Osteoblast (primary cell): Measurements from ENCODE around the gene DLGAP5. TPM values are rescaled to one million over a fixed set of nuclear protein-coding genes. Genes with fewer than 3 reads are reported as not detected.
A peak's percentile ranks its signal among the peaks of the same experiment; 100 is the strongest.

ENCODE experiments used
- DNase-seq: peaks from one replicate; pipeline ENCODE4 v3.0.0; 2011; ENCODE audit warnings: low spot score, mixed read lengths; ENCODE audit not compliant: insufficient read length; ENCODE audit errors: missing footprints
- H2AFZ ChIP-seq: 2 replicates; pipeline ENCODE4 v1.6.0; 2011; ENCODE audit warnings: mild to moderate bottlenecking, low read length
- H3K27ac ChIP-seq: 2 replicates; pipeline ENCODE4 v1.5.1; 2011; ENCODE audit warnings: mild to moderate bottlenecking, low read depth, low read length, moderate library complexity
- H3K27me3 ChIP-seq: 2 replicates; pipeline ENCODE4 v1.6.0; 2012; ENCODE audit warnings: mild to moderate bottlenecking, control low read depth, inconsistent platforms, low read length, moderate library complexity; ENCODE audit not compliant: insufficient read depth
- H3K36me3 ChIP-seq: 2 replicates; pipeline ENCODE4 v1.5.1; 2011; ENCODE audit warnings: mild to moderate bottlenecking, low read length, control low read depth, moderate library complexity; ENCODE audit not compliant: insufficient read depth
- H3K4me1 ChIP-seq: 2 replicates; pipeline ENCODE4 v1.5.1; 2011; ENCODE audit warnings: mild to moderate bottlenecking, low read length, control low read depth, moderate library complexity; ENCODE audit not compliant: insufficient read depth
- H3K4me2 ChIP-seq: 2 replicates; pipeline ENCODE4 v1.6.0; 2011; ENCODE audit warnings: mild to moderate bottlenecking, low read length; ENCODE audit not compliant: insufficient read depth
- H3K4me3 ChIP-seq: fragments of 200-600 bp; sonication (generic); 3 replicates; pipeline ENCODE4 v1.5.1; 2012; ENCODE audit warnings: mild to moderate bottlenecking, low read length, inconsistent platforms; ENCODE audit not compliant: insufficient read depth
- H3K79me2 ChIP-seq: 2 replicates; pipeline ENCODE4 v1.6.0; 2012; ENCODE audit warnings: mild to moderate bottlenecking, low read length, control low read depth, inconsistent platforms; ENCODE audit not compliant: insufficient read depth
- H3K9me3 ChIP-seq: 2 replicates; pipeline ENCODE4 v1.5.1; 2011; ENCODE audit warnings: low read depth, low read length, control low read depth
- H4K20me1 ChIP-seq: 2 replicates; pipeline ENCODE4 v1.6.0; 2012; ENCODE audit warnings: mild to moderate bottlenecking, low read length, control low read depth; ENCODE audit not compliant: insufficient read depth
- total RNA-seq: library from RNA; depleted of rRNA; stranded (reverse); fragments of >200 nt; gene quantifications from 2 replicates; pipeline ENCODE4 v1.2.3, GENCODE V29; 2012
- TF ChIP-seq, protein P1 (sequence below): IDR thresholded peaks from 2 replicates; pipeline ENCODE4 v1.5.1; 2011; ENCODE audit warnings: mild to moderate bottlenecking, low read depth, low read length, moderate library complexity; ENCODE audit errors: extremely low read depth

DLGAP5 gene
- total RNA-seq, 1 donor, result 5.1 TPM

DNA sequence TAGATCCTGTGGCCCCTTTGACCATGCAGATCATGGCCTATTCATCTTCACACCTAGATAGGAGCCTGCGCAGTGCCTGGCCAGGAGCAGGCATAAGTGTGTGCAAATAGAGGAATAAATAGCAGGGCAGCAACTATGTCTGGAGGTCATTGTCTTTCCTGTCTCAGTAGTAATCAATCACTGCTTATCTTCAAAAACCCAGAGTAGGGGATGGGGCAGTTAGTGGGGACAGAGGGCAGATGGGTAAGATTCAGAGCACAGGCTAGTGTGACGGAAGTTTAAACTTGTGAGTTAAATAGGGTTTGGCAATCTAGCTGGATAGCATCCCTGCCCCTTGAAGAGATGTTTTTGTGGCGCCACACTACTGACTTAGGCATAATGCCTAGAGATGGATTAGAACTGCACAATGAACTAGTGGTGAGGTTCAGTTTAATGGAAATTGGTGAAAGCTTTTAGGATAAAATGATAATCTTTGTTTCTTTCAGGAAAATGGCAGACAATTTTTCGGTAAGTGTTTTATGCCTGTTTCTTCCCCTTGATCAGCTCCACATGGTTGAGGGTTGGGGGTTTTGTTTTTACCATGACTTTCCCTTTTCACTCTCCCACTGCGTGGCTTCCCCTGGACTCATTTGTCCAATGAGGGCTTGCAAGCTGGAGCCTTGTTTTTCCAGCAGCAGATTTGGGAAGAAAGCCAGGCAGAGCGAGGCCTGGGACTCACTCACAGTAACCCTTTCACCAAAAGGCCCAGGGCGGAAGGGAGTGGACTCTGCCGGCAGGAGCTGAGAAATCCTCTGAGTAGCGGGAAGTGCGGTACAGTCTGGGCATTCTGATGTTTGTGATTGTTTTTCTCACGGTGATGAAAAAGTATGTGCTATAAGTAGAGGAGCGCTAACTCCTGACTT lies 54.2 kb downstream of the DLGAP5 start:
- peak overlapping the region; percentile 56 for H2AFZ ChIP-seq
- peak overlapping the region; percentile 74 for H3K4me2 ChIP-seq
- DNase-seq, result peak; percentile 92
- H3K36me3 ChIP-seq, result peaks cover 43% of the 10 kb centered on the region
- no peaks in the 10 kb centered on the region for H3K9me3 ChIP-seq
- peaks cover 82% of the 10 kb centered on the region for H3K79me2 ChIP-seq
- H3K4me3 ChIP-seq, result peak overlapping the region; percentile 17
- TF ChIP-seq, protein P1, sequence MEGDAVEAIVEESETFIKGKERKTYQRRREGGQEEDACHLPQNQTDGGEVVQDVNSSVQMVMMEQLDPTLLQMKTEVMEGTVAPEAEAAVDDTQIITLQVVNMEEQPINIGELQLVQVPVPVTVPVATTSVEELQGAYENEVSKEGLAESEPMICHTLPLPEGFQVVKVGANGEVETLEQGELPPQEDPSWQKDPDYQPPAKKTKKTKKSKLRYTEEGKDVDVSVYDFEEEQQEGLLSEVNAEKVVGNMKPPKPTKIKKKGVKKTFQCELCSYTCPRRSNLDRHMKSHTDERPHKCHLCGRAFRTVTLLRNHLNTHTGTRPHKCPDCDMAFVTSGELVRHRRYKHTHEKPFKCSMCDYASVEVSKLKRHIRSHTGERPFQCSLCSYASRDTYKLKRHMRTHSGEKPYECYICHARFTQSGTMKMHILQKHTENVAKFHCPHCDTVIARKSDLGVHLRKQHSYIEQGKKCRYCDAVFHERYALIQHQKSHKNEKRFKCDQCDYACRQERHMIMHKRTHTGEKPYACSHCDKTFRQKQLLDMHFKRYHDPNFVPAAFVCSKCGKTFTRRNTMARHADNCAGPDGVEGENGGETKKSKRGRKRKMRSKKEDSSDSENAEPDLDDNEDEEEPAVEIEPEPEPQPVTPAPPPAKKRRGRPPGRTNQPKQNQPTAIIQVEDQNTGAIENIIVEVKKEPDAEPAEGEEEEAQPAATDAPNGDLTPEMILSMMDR, result peak; percentile 16
- peak overlapping the region; percentile 83 for H3K27ac ChIP-seq
- H4K20me1 ChIP-seq, result peaks cover 13% of the 10 kb centered on the region
- H3K4me1 ChIP-seq, result peaks cover 36% of the 10 kb centered on the region
- H3K27me3 ChIP-seq, result no peaks in the 10 kb centered on the region

DNA sequence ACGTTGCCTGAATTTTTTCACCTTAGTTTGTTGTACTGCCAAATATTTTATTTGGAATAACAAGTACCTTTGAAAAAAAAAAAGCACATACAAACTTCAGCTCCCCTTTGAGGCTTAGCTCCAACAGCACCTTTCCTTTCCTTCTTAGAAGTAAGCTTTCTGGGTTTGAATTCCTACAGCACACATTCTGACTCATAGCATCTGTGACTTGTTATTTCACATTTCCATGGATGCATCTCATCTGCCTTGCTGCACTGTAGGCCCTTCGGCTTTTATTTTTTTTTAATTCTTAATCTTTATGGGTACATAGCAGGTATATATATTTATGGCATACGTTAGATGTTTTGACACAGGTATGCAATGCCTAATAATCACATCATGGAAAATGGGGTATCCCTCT lies 55.1 kb downstream of the DLGAP5 start:
- DNase-seq, result peak; percentile 90

DNA sequence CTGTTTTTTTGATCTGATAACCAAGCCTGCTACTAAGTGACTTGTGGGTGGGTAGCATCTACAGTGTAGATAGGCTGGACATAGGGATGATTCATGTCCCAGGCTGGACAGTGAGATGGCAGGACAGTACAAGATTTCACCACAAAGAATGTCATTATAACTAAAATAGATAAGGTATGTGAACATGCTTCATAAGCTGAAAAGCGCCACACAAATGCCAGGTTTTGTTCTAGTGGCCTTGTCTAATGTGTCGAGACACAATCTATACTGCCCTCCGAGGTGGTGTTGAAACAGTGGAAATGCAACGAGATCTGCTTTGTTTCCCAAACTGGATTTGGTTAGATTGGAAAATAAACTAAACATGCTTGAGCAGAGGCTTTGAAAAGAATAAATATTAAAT lies 58.0 kb downstream of the DLGAP5 start:
- Histone ChIP-seq H3K27ac (peak overlapping the region; percentile 22), H3K4me3 (no peak overlapping the region), H2AFZ (no peak overlapping the region), H3K79me2 (peaks cover 78% of the 10 kb centered on the region), H3K36me3 (peaks cover 9% of the 10 kb centered on the region), H3K9me3 (no peaks in the 10 kb centered on the region), H3K27me3 (no peaks in the 10 kb centered on the region), H3K4me2 (peak overlapping the region; percentile 30), H4K20me1 (peaks cover 20% of the 10 kb centered on the region), H3K4me1 (peaks cover 52% of the 10 kb centered on the region)
- DNase-seq, result peak; percentile 76
- TF ChIP-seq, protein P1, result peak; percentile 53

More for the DNA sequence above, 55.1 kb downstream of the DLGAP5 start:
- Histone ChIP-seq H3K4me3 (no peak overlapping the region), H3K27ac (peak overlapping the region; percentile 83), H3K4me2 (no peak overlapping the region), H4K20me1 (peaks cover 15% of the 10 kb centered on the region), H3K9me3 (no peaks in the 10 kb centered on the region), H3K36me3 (peaks cover 34% of the 10 kb centered on the region), H3K4me1 (peaks cover 39% of the 10 kb centered on the region), H3K79me2 (peaks cover 87% of the 10 kb centered on the region), H3K27me3 (no peaks in the 10 kb centered on the region), H2AFZ (no peak overlapping the region)
- TF ChIP-seq, protein P1, result no peak
